ENCODE results near the gene LRRC4C.

DNA sequence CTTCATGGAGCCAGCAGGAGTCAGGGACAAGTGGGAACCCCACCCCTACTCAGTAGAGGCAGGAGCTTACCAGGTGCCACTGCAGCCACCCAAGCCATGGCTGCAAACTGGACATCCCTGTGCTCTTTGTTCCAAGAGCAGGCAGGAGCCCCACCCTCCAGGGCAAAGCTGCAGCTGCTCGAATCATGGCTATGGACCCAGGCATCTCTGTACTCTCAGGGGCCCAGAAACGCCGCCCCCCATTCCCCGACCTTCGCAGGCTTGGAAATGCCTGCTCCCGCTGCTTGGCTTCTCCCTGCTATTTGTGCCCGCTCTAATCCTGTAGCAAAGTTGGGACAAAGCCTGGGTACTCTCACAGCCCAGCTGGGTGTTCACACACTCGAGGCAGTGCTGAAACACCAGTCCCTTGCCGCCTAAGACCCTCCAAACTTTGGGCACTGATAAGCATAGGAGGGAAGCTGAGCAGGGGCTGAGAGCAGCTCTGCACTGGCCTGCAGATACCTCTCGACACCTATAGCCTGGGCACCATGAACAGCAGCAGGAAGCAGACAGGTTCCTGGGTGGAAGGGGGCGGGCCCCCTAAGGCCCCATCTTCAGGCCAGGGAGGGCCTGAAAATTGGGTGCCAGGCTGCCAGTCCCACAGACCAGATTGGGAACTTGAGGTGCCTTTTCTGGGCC, 402.4 kb downstream of the LRRC4C start:
- TF ChIP-seq POLR2A (IDR thresholded peaks at IDR 0.05; ENCODE audit: low read length) (no peak), GATA1 (IDR thresholded peaks at IDR 0.05; ENCODE audit: low read depth, low read length) (no peak)
